ENCODE measurements around the gene KCNMA1.

The KCNMA1 gene

DNA sequence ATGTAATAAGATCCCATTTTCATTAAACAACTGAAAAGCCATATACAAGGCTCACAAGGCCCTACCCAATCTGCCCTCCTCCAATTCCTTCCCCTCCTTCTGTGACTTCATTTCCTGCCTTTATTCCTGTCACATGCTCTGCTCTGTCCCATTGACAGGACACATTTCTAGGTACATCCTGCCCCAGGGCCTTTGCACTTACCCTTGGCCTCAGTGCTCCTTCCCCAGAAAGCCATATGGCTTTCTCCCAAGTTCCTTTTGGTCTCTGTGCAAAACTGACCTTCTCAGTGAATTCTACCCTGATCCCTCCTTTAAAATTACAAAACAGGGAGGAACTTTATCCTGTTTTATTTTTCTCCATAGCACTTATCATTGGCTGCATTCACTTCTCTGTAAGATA lies 40.0 kb downstream of the KCNMA1 start:
- H3K4me3 ChIP-seq (ENCODE audit: insufficient read depth, low read length, poor library complexity, severe bottlenecking): no peak overlapping the region
- H3K27me3 ChIP-seq (ENCODE audit: low read length): no peaks in the 10 kb centered on the region
- no peak overlapping the region for H3K27ac ChIP-seq (ENCODE audit: low read depth, low read length)
- no peaks in the 10 kb centered on the region for H3K9me2 ChIP-seq (replicated peaks; ENCODE audit: insufficient read depth, low read length)
- H3F3A ChIP-seq (ENCODE audit: insufficient read depth): no peaks in the 10 kb centered on the region
- no peak overlapping the region for H3K4me2 ChIP-seq (ENCODE audit: low read depth, low read length, poor library complexity, severe bottlenecking)
- H3K9me3 ChIP-seq (ENCODE audit: insufficient read depth, low read length): no peaks in the 10 kb centered on the region
- TF ChIP-seq, protein P1, sequence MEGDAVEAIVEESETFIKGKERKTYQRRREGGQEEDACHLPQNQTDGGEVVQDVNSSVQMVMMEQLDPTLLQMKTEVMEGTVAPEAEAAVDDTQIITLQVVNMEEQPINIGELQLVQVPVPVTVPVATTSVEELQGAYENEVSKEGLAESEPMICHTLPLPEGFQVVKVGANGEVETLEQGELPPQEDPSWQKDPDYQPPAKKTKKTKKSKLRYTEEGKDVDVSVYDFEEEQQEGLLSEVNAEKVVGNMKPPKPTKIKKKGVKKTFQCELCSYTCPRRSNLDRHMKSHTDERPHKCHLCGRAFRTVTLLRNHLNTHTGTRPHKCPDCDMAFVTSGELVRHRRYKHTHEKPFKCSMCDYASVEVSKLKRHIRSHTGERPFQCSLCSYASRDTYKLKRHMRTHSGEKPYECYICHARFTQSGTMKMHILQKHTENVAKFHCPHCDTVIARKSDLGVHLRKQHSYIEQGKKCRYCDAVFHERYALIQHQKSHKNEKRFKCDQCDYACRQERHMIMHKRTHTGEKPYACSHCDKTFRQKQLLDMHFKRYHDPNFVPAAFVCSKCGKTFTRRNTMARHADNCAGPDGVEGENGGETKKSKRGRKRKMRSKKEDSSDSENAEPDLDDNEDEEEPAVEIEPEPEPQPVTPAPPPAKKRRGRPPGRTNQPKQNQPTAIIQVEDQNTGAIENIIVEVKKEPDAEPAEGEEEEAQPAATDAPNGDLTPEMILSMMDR (IDR thresholded peaks at IDR 0.05; ENCODE audit: insufficient read depth, low read length, poor library complexity, severe bottlenecking): no peak
- TF ChIP-seq EZH2phosphoT487 (conservative IDR thresholded peaks at IDR 0.05; ENCODE audit: low read length): no peak
- H3K79me2 ChIP-seq (ENCODE audit: insufficient read depth, low read length): no peaks in the 10 kb centered on the region
- no peaks in the 10 kb centered on the region for H3K36me3 ChIP-seq (ENCODE audit: low read length)
- H4K20me1 ChIP-seq (ENCODE audit: low read depth, low read length): no peaks in the 10 kb centered on the region
- no peak overlapping the region for H2AFZ ChIP-seq (ENCODE audit: low read depth, low read length, severe bottlenecking)
- no peak overlapping the region for H3K9ac ChIP-seq (ENCODE audit: low read length)

DNA sequence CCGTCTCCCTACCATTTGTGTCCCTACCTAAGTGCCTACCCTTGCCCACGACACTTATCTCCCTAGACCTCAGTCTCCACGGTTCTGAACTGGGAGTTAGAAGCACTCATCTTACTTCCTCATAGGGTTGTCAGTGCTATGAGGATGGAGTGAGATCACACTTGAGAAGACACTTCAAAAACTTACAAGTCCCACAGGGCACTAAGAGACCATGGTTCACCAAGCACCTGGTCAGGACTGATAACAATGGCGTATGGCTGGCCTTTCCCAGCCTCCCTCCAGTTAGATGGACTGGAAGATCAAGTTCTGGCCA lies 43.2 kb downstream of the KCNMA1 start:
- Histone ChIP-seq H3K9me2 (replicated peaks; ENCODE audit: insufficient read depth, low read length) (no peaks in the 10 kb centered on the region), H3K27me3 (ENCODE audit: low read length) (no peaks in the 10 kb centered on the region), H3K4me2 (ENCODE audit: low read depth, low read length, poor library complexity, severe bottlenecking) (no peak overlapping the region), H3K4me3 (ENCODE audit: insufficient read depth, low read length, poor library complexity, severe bottlenecking) (no peak overlapping the region), H3K79me2 (ENCODE audit: insufficient read depth, low read length) (no peaks in the 10 kb centered on the region), H3K36me3 (ENCODE audit: low read length) (no peaks in the 10 kb centered on the region), H2AFZ (ENCODE audit: low read depth, low read length, severe bottlenecking) (no peak overlapping the region), H3K9me3 (ENCODE audit: insufficient read depth, low read length) (no peaks in the 10 kb centered on the region), H3K9ac (ENCODE audit: low read length) (no peak overlapping the region), H3K27ac (ENCODE audit: low read depth, low read length) (no peak overlapping the region), H3F3A (ENCODE audit: insufficient read depth) (no peaks in the 10 kb centered on the region), H4K20me1 (ENCODE audit: low read depth, low read length) (no peaks in the 10 kb centered on the region)
- TF ChIP-seq EZH2phosphoT487 (conservative IDR thresholded peaks at IDR 0.05; ENCODE audit: low read length): no peak
- TF ChIP-seq, protein P1 (IDR thresholded peaks at IDR 0.05; ENCODE audit: insufficient read depth, low read length, poor library complexity, severe bottlenecking): no peak

DNA sequence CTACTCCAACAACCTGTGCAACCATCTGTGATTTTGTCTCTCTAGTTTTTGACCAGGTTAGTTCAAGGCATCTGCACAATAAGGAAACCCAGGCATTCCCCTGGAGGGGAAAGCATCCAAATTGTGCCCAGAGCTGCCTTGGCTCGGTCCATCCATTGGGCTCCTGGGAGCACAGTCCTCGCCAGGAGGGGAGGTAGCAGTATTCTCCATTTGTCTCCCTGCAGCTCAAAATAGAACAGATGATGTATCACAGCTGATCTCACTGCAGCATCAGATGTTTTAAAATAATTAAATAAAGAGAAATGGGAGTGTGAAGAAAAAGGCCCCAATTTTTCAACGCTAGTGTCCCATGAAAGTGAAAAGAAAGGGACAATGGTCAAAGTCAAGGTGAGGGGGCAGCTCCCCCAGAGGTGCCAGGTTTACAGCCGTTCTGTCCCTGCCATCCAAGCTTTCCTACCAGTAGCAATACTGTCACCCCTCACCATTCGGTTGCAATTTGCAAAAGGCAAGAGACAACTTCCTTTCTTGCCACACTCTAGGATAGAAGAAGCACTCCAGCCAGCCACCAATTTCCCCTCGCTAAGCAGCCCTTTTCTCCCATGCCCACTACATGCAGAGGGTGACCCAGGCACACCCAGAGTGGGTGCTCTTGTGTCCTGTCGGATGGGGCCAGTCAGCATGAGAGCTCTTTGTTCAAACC lies 43.7 kb downstream of the KCNMA1 start:
- Histone ChIP-seq H3K9me2 (replicated peaks; ENCODE audit: insufficient read depth, low read length) (no peaks in the 10 kb centered on the region), H3K4me3 (ENCODE audit: insufficient read depth, low read length, poor library complexity, severe bottlenecking) (no peak overlapping the region), H3K9me3 (ENCODE audit: insufficient read depth, low read length) (no peaks in the 10 kb centered on the region), H3K27me3 (ENCODE audit: low read length) (no peaks in the 10 kb centered on the region), H4K20me1 (ENCODE audit: low read depth, low read length) (no peaks in the 10 kb centered on the region), H3K27ac (ENCODE audit: low read depth, low read length) (no peak overlapping the region), H3K79me2 (ENCODE audit: insufficient read depth, low read length) (no peaks in the 10 kb centered on the region), H3K4me2 (ENCODE audit: low read depth, low read length, poor library complexity, severe bottlenecking) (no peak overlapping the region), H3K9ac (ENCODE audit: low read length) (no peak overlapping the region), H3K36me3 (ENCODE audit: low read length) (no peaks in the 10 kb centered on the region), H3F3A (ENCODE audit: insufficient read depth) (no peaks in the 10 kb centered on the region), H2AFZ (ENCODE audit: low read depth, low read length, severe bottlenecking) (no peak overlapping the region)
- TF ChIP-seq, protein P1 (IDR thresholded peaks at IDR 0.05; ENCODE audit: insufficient read depth, low read length, poor library complexity, severe bottlenecking): no peak
- TF ChIP-seq EZH2phosphoT487 (conservative IDR thresholded peaks at IDR 0.05; ENCODE audit: low read length): no peak

Measured in SU-DHL-6 (cell line).